Measurements from ENCODE around the gene NXN. TPM values are rescaled to one million over a fixed set of nuclear protein-coding genes. Genes with fewer than 3 reads are reported as not detected.

NXN gene
- polyA plus RNA-seq, 1 of the 3 experiments (the other 2 are of a cell fraction): 23.9 TPM

GRCh38 chr17:901191-901950, 78.2 kb downstream of the NXN start:
- Histone ChIP-seq H4K20me1 (ENCODE audit: insufficient read depth) (no peaks in the 10 kb centered on the region), H3K36me3 (replicated peaks in 1 of 2; ENCODE audit: control insufficient read depth in 1 of 2, insufficient read depth in 2 of 2, low read length in 1 of 2) (no peaks in the 10 kb centered on the region), H3K4me3 (ENCODE audit: low read depth in 2 of 2, low read length in 1 of 2) (no peak overlapping the region), H3K9me2 (no peaks in the 10 kb centered on the region), H2AFZ (ENCODE audit: low read depth) (no peak overlapping the region), H3F3A (replicated peaks; ENCODE audit: insufficient read depth) (no peaks in the 10 kb centered on the region), H3K9me3 (no peaks in the 10 kb centered on the region), H3K27ac (ENCODE audit: low read depth in 2 of 2, low read length in 1 of 2) (no peak overlapping the region), H3K9ac (no peak overlapping the region), H3K4me1 (ENCODE audit: control insufficient read depth in 1 of 2, insufficient read depth in 2 of 2, low read depth in 1 of 2, low read length in 1 of 2) (peaks cover 0 to 5% of the 10 kb centered on the region in 2 experiments; a peak in 2 of 4 replicates), H3K4me2 (no peak overlapping the region), H3K27me3 (ENCODE audit: insufficient read depth) (peaks cover 52% of the 10 kb centered on the region), H3K79me2 (ENCODE audit: insufficient read depth) (peaks cover 5% of the 10 kb centered on the region)
- POLR2A ChIA-PET: no interaction called here
- WGBS (ENCODE audit: low lambda C conversion rate): 61% methylated on average over 17 of the region's 18 CpGs
- TF ChIP-seq EP300 (IDR thresholded peaks at IDR 0.05; ENCODE audit: borderline replicate concordance in 1 of 2, low read depth in 1 of 2, low read length in 1 of 2) (no peak), SMC3 (IDR thresholded peaks at IDR 0.05; ENCODE audit: low read depth, low read length) (no peak), MAX (IDR thresholded peaks at IDR 0.05; ENCODE audit: low read depth) (no peak), NRF1 (IDR thresholded peaks at IDR 0.05; ENCODE audit: low read depth, low read length) (no peak), RCOR1 (IDR thresholded peaks at IDR 0.05; ENCODE audit: low read length) (no peak), RFX5 (IDR thresholded peaks at IDR 0.05; ENCODE audit: low read length) (no peak), GATA2 (CRISPR knock-in tag; IDR thresholded peaks at IDR 0.05) (no peak), JUND (IDR thresholded peaks at IDR 0.05) (no peak), FOXJ3 (CRISPR knock-in tag; IDR thresholded peaks at IDR 0.05) (no peak), POLR2AphosphoS5 (IDR thresholded peaks at IDR 0.05; ENCODE audit: low read depth, low read length) (no peak), TEAD4 (IDR thresholded peaks at IDR 0.05; ENCODE audit: borderline replicate concordance, insufficient read depth) (no peak)
- TF ChIP-seq, protein P1, sequence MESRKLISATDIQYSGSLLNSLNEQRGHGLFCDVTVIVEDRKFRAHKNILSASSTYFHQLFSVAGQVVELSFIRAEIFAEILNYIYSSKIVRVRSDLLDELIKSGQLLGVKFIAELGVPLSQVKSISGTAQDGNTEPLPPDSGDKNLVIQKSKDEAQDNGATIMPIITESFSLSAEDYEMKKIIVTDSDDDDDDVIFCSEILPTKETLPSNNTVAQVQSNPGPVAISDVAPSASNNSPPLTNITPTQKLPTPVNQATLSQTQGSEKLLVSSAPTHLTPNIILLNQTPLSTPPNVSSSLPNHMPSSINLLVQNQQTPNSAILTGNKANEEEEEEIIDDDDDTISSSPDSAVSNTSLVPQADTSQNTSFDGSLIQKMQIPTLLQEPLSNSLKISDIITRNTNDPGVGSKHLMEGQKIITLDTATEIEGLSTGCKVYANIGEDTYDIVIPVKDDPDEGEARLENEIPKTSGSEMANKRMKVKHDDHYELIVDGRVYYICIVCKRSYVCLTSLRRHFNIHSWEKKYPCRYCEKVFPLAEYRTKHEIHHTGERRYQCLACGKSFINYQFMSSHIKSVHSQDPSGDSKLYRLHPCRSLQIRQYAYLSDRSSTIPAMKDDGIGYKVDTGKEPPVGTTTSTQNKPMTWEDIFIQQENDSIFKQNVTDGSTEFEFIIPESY (IDR thresholded peaks at IDR 0.05; ENCODE audit: borderline replicate concordance, low read depth): no peak
- TF ChIP-seq, protein P2, sequence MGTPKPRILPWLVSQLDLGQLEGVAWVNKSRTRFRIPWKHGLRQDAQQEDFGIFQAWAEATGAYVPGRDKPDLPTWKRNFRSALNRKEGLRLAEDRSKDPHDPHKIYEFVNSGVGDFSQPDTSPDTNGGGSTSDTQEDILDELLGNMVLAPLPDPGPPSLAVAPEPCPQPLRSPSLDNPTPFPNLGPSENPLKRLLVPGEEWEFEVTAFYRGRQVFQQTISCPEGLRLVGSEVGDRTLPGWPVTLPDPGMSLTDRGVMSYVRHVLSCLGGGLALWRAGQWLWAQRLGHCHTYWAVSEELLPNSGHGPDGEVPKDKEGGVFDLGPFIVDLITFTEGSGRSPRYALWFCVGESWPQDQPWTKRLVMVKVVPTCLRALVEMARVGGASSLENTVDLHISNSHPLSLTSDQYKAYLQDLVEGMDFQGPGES (IDR thresholded peaks at IDR 0.05; ENCODE audit: low read depth, low read length): no peak
- TF ChIP-seq, protein P3, sequence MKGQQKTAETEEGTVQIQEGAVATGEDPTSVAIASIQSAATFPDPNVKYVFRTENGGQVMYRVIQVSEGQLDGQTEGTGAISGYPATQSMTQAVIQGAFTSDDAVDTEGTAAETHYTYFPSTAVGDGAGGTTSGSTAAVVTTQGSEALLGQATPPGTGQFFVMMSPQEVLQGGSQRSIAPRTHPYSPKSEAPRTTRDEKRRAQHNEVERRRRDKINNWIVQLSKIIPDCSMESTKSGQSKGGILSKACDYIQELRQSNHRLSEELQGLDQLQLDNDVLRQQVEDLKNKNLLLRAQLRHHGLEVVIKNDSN (IDR thresholded peaks at IDR 0.05; ENCODE audit: borderline replicate concordance, low read depth): no peak
- TF ChIP-seq, protein P4, sequence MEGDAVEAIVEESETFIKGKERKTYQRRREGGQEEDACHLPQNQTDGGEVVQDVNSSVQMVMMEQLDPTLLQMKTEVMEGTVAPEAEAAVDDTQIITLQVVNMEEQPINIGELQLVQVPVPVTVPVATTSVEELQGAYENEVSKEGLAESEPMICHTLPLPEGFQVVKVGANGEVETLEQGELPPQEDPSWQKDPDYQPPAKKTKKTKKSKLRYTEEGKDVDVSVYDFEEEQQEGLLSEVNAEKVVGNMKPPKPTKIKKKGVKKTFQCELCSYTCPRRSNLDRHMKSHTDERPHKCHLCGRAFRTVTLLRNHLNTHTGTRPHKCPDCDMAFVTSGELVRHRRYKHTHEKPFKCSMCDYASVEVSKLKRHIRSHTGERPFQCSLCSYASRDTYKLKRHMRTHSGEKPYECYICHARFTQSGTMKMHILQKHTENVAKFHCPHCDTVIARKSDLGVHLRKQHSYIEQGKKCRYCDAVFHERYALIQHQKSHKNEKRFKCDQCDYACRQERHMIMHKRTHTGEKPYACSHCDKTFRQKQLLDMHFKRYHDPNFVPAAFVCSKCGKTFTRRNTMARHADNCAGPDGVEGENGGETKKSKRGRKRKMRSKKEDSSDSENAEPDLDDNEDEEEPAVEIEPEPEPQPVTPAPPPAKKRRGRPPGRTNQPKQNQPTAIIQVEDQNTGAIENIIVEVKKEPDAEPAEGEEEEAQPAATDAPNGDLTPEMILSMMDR (IDR thresholded peaks at IDR 0.05): no peak
- TF ChIP-seq, protein P5, sequence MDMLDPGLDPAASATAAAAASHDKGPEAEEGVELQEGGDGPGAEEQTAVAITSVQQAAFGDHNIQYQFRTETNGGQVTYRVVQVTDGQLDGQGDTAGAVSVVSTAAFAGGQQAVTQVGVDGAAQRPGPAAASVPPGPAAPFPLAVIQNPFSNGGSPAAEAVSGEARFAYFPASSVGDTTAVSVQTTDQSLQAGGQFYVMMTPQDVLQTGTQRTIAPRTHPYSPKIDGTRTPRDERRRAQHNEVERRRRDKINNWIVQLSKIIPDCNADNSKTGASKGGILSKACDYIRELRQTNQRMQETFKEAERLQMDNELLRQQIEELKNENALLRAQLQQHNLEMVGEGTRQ (IDR thresholded peaks at IDR 0.05; ENCODE audit: borderline replicate concordance, low read depth, low read length): no peak
- no peak for DNase-seq
- CTCF ChIA-PET: no interaction called here
